K562 (cell line): ENCODE measurements around the gene HIVEP2. TPM values are rescaled to one million over a fixed set of nuclear protein-coding genes. Genes with fewer than 3 reads are reported as not detected.

Experiments used
- EGR1 ChIP-seq: fragments of 450-650 bp; conservative IDR thresholded peaks from 2 replicates; pipeline ENCODE4 v1.6.1; 2017; ENCODE audit warnings: mild to moderate bottlenecking
- ILK ChIP-seq: fragments of 450-650 bp; IDR thresholded peaks from 2 replicates; pipeline ENCODE4 v1.6.1; 2016; ENCODE audit warnings: missing genetic modification characterization, low read depth, mild to moderate bottlenecking, missing compliant biosample characterization, moderate library complexity, borderline replicate concordance
- KLF13 ChIP-seq: fragments of 450-650 bp; IDR thresholded peaks from 2 replicates; pipeline ENCODE4 v1.6.1; 2016; ENCODE audit warnings: missing genetic modification characterization, low read depth, mild to moderate bottlenecking, missing compliant biosample characterization, moderate library complexity, borderline replicate concordance
- MEIS2 ChIP-seq: fragments of 450-650 bp; IDR thresholded peaks from 2 replicates; pipeline ENCODE4 v1.6.1; 2014; ENCODE audit warnings: mild to moderate bottlenecking; ENCODE audit not compliant: partially characterized antibody
- RBM22 ChIP-seq: fragments of 200-400 bp; formaldehyde crosslinking; IDR thresholded peaks from 2 replicates; pipeline ENCODE4 v1.6.1; 2018; ENCODE audit warnings: low read length, low read depth; ENCODE audit not compliant: poor library complexity, severe bottlenecking
- RNF2 ChIP-seq: sonication (generic); IDR thresholded peaks from 2 replicates; pipeline ENCODE4 v1.6.1; 2016
- SNAPC5 ChIP-seq: fragments of 250-450 bp; sonication (Bioruptor Pico); IDR thresholded peaks from 2 replicates; pipeline ENCODE4 v1.8.0; 2021; ENCODE audit warnings: moderate library complexity, mild to moderate bottlenecking, inconsistent platforms
- TCFL5 ChIP-seq: fragments of 250-450 bp; sonication (Bioruptor Pico); conservative IDR thresholded peaks from 2 replicates; pipeline ENCODE4 v1.6.1; 2021; ENCODE audit warnings: mild to moderate bottlenecking, moderate library complexity, matching md5 sums
- THAP7 ChIP-seq: fragments of 250-450 bp; sonication (Bioruptor Pico); IDR thresholded peaks from 2 replicates; pipeline ENCODE4 v1.5.0; 2021
- THRB ChIP-seq: fragments of 450-650 bp; formaldehyde crosslinking; conservative IDR thresholded peaks from 2 replicates; pipeline ENCODE4 v1.4.0; 2022; ENCODE audit warnings: mild to moderate bottlenecking, missing genetic modification characterization
- TSC22D4 ChIP-seq: fragments of 450-650 bp; IDR thresholded peaks from 2 replicates; pipeline ENCODE4 v1.6.1; 2016; ENCODE audit warnings: missing genetic modification characterization, missing biosample characterization, control low read depth
- ZNF263 ChIP-seq: sonication (generic); formaldehyde crosslinking; IDR thresholded peaks from 2 replicates; pipeline ENCODE4 v1.8.0; 2022; ENCODE audit warnings: mild to moderate bottlenecking, missing genetic modification reagents, borderline replicate concordance
- ZNF668 ChIP-seq: fragments of 250-450 bp; sonication (Bioruptor Pico); IDR thresholded peaks from 2 replicates; pipeline ENCODE4 v1.8.0; 2022; ENCODE audit warnings: mild to moderate bottlenecking, inconsistent platforms
- polyA plus RNA-seq, 8 experiments: library from polyadenylated mRNA; depleted of rRNA in 4 of 8; stranded (reverse) in 5 of 8; unstranded in 3 of 8; fragments of >200 nt; fragmentation: Nextera tagmentation in 2 of 8; fragmentation: Illumina TruSeq in 1 of 8; extraction: Ambion mirVana in 2 of 8; extraction: Trizol in 1 of 8; gene quantifications; 2 replicates each; pipeline versions ENCODE4 v1.2.1 to v1.2.3, GENCODE V29; 2011 to 2014; ENCODE audit warnings: inconsistent platforms in 1 of 8, missing spikeins in 1 of 8
- total RNA-seq, 7 experiments: library from RNA; depleted of rRNA in 6 of 7; stranded (reverse); fragments of >200 nt in 6 of 7; fragmentation: Illumina TruSeq in 2 of 7; extraction: Trizol in 2 of 7; gene quantifications; 2 replicates each; pipeline versions ENCODE4 v1.2.1 to v1.2.3, GENCODE V29; 2011 to 2021; ENCODE audit warnings: low replicate concordance in 1 of 7
- TF ChIP-seq, protein P1 (sequence below): sonication (generic); formaldehyde crosslinking; IDR thresholded peaks from 2 replicates; pipeline ENCODE4 v1.8.1; 2023; ENCODE audit warnings: missing genetic modification reagents, mild to moderate bottlenecking, borderline replicate concordance
- TF ChIP-seq, protein P2 (sequence below): fragments of 450-650 bp; formaldehyde crosslinking; IDR thresholded peaks from 2 replicates; pipeline ENCODE4 v1.4.0; 2020; ENCODE audit warnings: mild to moderate bottlenecking, moderate library complexity
- TF ChIP-seq, protein P3 (sequence below): fragments of 450-650 bp; IDR thresholded peaks from 2 replicates; pipeline ENCODE4 v1.6.1; 2016

The HIVEP2 gene
- total and polyA plus RNA-seq, 9 of the 15 experiments (the other 6 are each of a cell fraction or from before 2014, with no cell fraction given): under 0.01 to 1.2 (median 0.31) TPM

- TF ChIP-seq, protein P1, sequence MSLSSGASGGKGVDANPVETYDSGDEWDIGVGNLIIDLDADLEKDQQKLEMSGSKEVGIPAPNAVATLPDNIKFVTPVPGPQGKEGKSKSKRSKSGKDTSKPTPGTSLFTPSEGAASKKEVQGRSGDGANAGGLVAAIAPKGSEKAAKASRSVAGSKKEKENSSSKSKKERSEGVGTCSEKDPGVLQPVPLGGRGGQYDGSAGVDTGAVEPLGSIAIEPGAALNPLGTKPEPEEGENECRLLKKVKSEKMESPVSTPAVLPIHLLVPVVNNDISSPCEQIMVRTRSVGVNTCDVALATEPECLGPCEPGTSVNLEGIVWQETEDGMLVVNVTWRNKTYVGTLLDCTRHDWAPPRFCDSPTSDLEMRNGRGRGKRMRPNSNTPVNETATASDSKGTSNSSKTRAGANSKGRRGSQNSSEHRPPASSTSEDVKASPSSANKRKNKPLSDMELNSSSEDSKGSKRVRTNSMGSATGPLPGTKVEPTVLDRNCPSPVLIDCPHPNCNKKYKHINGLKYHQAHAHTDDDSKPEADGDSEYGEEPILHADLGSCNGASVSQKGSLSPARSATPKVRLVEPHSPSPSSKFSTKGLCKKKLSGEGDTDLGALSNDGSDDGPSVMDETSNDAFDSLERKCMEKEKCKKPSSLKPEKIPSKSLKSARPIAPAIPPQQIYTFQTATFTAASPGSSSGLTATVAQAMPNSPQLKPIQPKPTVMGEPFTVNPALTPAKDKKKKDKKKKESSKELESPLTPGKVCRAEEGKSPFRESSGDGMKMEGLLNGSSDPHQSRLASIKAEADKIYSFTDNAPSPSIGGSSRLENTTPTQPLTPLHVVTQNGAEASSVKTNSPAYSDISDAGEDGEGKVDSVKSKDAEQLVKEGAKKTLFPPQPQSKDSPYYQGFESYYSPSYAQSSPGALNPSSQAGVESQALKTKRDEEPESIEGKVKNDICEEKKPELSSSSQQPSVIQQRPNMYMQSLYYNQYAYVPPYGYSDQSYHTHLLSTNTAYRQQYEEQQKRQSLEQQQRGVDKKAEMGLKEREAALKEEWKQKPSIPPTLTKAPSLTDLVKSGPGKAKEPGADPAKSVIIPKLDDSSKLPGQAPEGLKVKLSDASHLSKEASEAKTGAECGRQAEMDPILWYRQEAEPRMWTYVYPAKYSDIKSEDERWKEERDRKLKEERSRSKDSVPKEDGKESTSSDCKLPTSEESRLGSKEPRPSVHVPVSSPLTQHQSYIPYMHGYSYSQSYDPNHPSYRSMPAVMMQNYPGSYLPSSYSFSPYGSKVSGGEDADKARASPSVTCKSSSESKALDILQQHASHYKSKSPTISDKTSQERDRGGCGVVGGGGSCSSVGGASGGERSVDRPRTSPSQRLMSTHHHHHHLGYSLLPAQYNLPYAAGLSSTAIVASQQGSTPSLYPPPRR: no peak
- TF ChIP-seq THAP7 (CRISPR knock-in tag) (no peak), TSC22D4 (tag) (no peak), KLF13 (tag) (no peak), ZNF668 (CRISPR knock-in tag) (no peak), SNAPC5 (CRISPR knock-in tag) (no peak), MEIS2 (no peak), EGR1 (0 out of 2 replicates have a peak, but pooled peaks have one; percentile 18), ILK (no peak), RBM22 (no peak), TCFL5 (CRISPR knock-in tag) (no peak), ZNF263 (CRISPR knock-in tag) (peak; percentile 74), THRB (CRISPR knock-in tag) (0 out of 2 replicates have a peak, but pooled peaks have one; percentile 41), RNF2 (no peak)
- TF ChIP-seq, protein P2, sequence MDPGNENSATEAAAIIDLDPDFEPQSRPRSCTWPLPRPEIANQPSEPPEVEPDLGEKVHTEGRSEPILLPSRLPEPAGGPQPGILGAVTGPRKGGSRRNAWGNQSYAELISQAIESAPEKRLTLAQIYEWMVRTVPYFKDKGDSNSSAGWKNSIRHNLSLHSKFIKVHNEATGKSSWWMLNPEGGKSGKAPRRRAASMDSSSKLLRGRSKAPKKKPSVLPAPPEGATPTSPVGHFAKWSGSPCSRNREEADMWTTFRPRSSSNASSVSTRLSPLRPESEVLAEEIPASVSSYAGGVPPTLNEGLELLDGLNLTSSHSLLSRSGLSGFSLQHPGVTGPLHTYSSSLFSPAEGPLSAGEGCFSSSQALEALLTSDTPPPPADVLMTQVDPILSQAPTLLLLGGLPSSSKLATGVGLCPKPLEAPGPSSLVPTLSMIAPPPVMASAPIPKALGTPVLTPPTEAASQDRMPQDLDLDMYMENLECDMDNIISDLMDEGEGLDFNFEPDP (CRISPR knock-in tag): no peak
- TF ChIP-seq, protein P3, sequence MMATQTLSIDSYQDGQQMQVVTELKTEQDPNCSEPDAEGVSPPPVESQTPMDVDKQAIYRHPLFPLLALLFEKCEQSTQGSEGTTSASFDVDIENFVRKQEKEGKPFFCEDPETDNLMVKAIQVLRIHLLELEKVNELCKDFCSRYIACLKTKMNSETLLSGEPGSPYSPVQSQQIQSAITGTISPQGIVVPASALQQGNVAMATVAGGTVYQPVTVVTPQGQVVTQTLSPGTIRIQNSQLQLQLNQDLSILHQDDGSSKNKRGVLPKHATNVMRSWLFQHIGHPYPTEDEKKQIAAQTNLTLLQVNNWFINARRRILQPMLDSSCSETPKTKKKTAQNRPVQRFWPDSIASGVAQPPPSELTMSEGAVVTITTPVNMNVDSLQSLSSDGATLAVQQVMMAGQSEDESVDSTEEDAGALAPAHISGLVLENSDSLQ: no peak
These were observed 590 bp downstream of the HIVEP2 start (continued) for GRCh38 chr6:142944124-142945048.
